Measurements from ENCODE around the gene MRPL18.
"Not testable (repeated sequence)": the region's sequence is repeated elsewhere in the genome, so short reads cannot be mapped to it uniquely, and the experiment has no call there.

Gene MRPL18

GRCh38 chr6:159817951-159818739 is 27.9 kb downstream of the MRPL18 start:
- no peak for DNase-seq

GRCh38 chr6:159819098-159819497 is 28.8 kb downstream of the MRPL18 start:
- DNase-seq: no peak

- DNase-seq: peak in 5 of 6 experiments; percentile 28 to 70 (median 51)
These were observed 29.8 kb downstream of the MRPL18 start for GRCh38 chr6:159819932-159820640.

- DNase-seq: no peak
These were observed 30.9 kb downstream of the MRPL18 start for GRCh38 chr6:159821122-159821521.

GRCh38 chr6:159821726-159822125 is 31.5 kb downstream of the MRPL18 start:
- no peak for DNase-seq

GRCh38 chr6:159823953-159824352 is 33.7 kb downstream of the MRPL18 start:
- no peak for DNase-seq

- not testable (repeated sequence) for DNase-seq
These were observed 34.4 kb downstream of the MRPL18 start for GRCh38 chr6:159824690-159825089.

- no peak for DNase-seq
These were observed 35.7 kb downstream of the MRPL18 start for GRCh38 chr6:159826004-159826403.

GRCh38 chr6:159826968-159827647 is 36.8 kb downstream of the MRPL18 start:
- DNase-seq: no peak

GRCh38 chr6:159828074-159828473 is 37.8 kb downstream of the MRPL18 start:
- no peak for DNase-seq

GRCh38 chr6:159829526-159829925 is 39.3 kb downstream of the MRPL18 start:
- no peak for DNase-seq

GRCh38 chr6:159830501-159831372 is 40.5 kb downstream of the MRPL18 start:
- no peak for DNase-seq

- no peak for DNase-seq
These were observed 41.1 kb downstream of the MRPL18 start for GRCh38 chr6:159831373-159831679.

GRCh38 chr6:159832946-159833345 is 42.7 kb downstream of the MRPL18 start:
- peak in 1 of 6 experiments; percentile 26 for DNase-seq

GRCh38 chr6:159833556-159833955 is 43.3 kb downstream of the MRPL18 start:
- DNase-seq: no peak

GRCh38 chr6:159833997-159834603 is 43.8 kb downstream of the MRPL18 start:
- peak in 3 of 6 experiments; percentile 6 to 31 (median 15) for DNase-seq

- no peak for DNase-seq
These were observed 46.6 kb downstream of the MRPL18 start for GRCh38 chr6:159836718-159837490.

GRCh38 chr6:159837511-159837910 is 47.2 kb downstream of the MRPL18 start:
- no peak for DNase-seq

- DNase-seq: no peak
These were observed 47.9 kb downstream of the MRPL18 start for GRCh38 chr6:159838020-159838744.

- no peak for DNase-seq
These were observed 51.8 kb downstream of the MRPL18 start for GRCh38 chr6:159842035-159842434.

All from stimulated activated naive CD4-positive, alpha-beta T cell (primary cell).